GM12878 (cell line): Measurements from ENCODE around the gene RARRES2. TPM values are rescaled to one million over a fixed set of nuclear protein-coding genes. Genes with fewer than 3 reads are reported as not detected.

Source experiments
- ATAC-seq: fragments of 200-7000 bp; cut with Tn5 transposase; 3 replicates; pipeline ENCODE4 v1.9.1; 2020; ENCODE audit warnings: mild to moderate bottlenecking, moderate library complexity
- BruUV-seq: library from RNA; stranded (reverse); fragments of 400-500 nt; replicated peaks from 2 replicates; lab custom pipeline; 2021; lab: Mats Ljungman, UMichigan
- CTCF ChIA-PET: fragments of 300-600 bp; sonication (Branson Sonifier 250); formaldehyde crosslinking; extraction: SDS; loops from one replicate; lab custom pipeline; 2021; ENCODE audit warnings: inconsistent platforms; lab: Yijun Ruan, JAX
- POLR2A ChIA-PET: fragments of 350-600 bp; formaldehyde crosslinking; extraction: SDS; loops from one replicate; lab custom pipeline; 2021; ENCODE audit warnings: inconsistent platforms; lab: Charles Lee
- RAD21 ChIA-PET: fragments of 300-600 bp; sonication (Branson Sonifier 250); formaldehyde crosslinking; loops from one replicate; lab custom pipeline; 2023; ENCODE audit warnings: antibody characterized with exemption; ENCODE audit not compliant: unreplicated experiment; lab: Charles Lee
- SMC1A ChIA-PET: fragments of 300-600 bp; sonication (Branson Sonifier 250); formaldehyde crosslinking; loops from one replicate; lab custom pipeline; 2023; ENCODE audit not compliant: unreplicated experiment, uncharacterized antibody; lab: Charles Lee
- DNase-seq: peaks from one replicate; pipeline ENCODE4 v3.0.0-alpha.2; 2011; ENCODE audit warnings: low read depth, low spot score
- FAIRE-seq: peaks from 3 replicates; lab custom pipeline; 2011; peaks lifted over from hg19 to GRCh38; lab: Jason Lieb, UNC
- H2AFZ ChIP-seq: 2 replicates; pipeline ENCODE4 v1.6.0; 2011; ENCODE audit warnings: low read depth, low read length, control low read depth; ENCODE audit not compliant: control insufficient read depth
- H3K27ac ChIP-seq: 2 replicates; pipeline ENCODE4 v1.5.1; 2011; ENCODE audit warnings: control low read depth; ENCODE audit not compliant: control insufficient read depth, insufficient read depth
- H3K27me3 ChIP-seq, 2 experiments: replicated peaks in 1 of 2; 2 replicates each; pipeline versions ENCODE4 v1.6.0 to v1.6.1; 2011; ENCODE audit warnings: low read length in 1 of 2; ENCODE audit not compliant: control insufficient read depth in 2 of 2, insufficient read depth in 2 of 2
- H3K36me3 ChIP-seq, 2 experiments: 2 replicates each; pipeline ENCODE4 v1.5.1; 2011; ENCODE audit warnings: low read length in 1 of 2; ENCODE audit not compliant: control insufficient read depth in 2 of 2, insufficient read depth in 2 of 2
- H3K4me1 ChIP-seq: 2 replicates; pipeline ENCODE4 v1.6.1; 2011; ENCODE audit warnings: mild to moderate bottlenecking, low read length, moderate library complexity, mixed read lengths; ENCODE audit not compliant: control insufficient read depth, insufficient read depth
- H3K4me2 ChIP-seq: 2 replicates; pipeline ENCODE4 v1.6.0; 2011; ENCODE audit warnings: control low read depth; ENCODE audit not compliant: control insufficient read depth, insufficient read depth
- H3K4me3 ChIP-seq: fragments of 200-600 bp; sonication (generic); 2 replicates; pipeline ENCODE4 v1.5.1; 2016
- H3K79me2 ChIP-seq: 2 replicates; pipeline ENCODE4 v1.6.0; 2011; ENCODE audit warnings: low read length; ENCODE audit not compliant: control insufficient read depth, insufficient read depth
- H3K9ac ChIP-seq: 2 replicates; pipeline ENCODE4 v1.8.0; 2011; ENCODE audit warnings: low read length, control low read depth, mixed read lengths; ENCODE audit not compliant: control insufficient read depth, insufficient read depth
- H3K9me3 ChIP-seq: replicated peaks from 3 replicates; pipeline ENCODE4 v1.5.1; 2011; ENCODE audit warnings: mild to moderate bottlenecking, low read length; ENCODE audit not compliant: control insufficient read depth, insufficient read depth
- H4K20me1 ChIP-seq: 2 replicates; pipeline ENCODE4 v1.6.0; 2011; ENCODE audit not compliant: control insufficient read depth, insufficient read depth
- MLLT1 ChIP-seq: fragments of 450-650 bp; IDR thresholded peaks from 2 replicates; pipeline ENCODE4 v1.6.1; 2016; ENCODE audit warnings: mild to moderate bottlenecking
- NR2C2 ChIP-seq: IDR thresholded peaks from 2 replicates; pipeline ENCODE4 v1.6.1; 2011; ENCODE audit warnings: borderline replicate concordance, low read depth; ENCODE audit not compliant: control insufficient read depth, insufficient read length
- POLR2A ChIP-seq: IDR thresholded peaks from 2 replicates; pipeline ENCODE4 v1.6.1; 2011; ENCODE audit warnings: low read depth, mild to moderate bottlenecking, low read length
- WGBS: methylation state at CpG from one replicate; pipeline ENCODE4 v1.1.6; 2016; ENCODE audit warnings: low lambda C conversion rate; ENCODE audit not compliant: insufficient replicate concordance, insufficient coverage; ENCODE audit errors: missing lambda C conversion rate; 5-methylcytosine and 5-hydroxymethylcytosine counted together
- in situ Hi-C: fragments of 300-500 bp; cut with MboI; formaldehyde crosslinking; loops from 9 replicates; pipeline ENCODE4 v1.14.3; 2018; ENCODE audit warnings: mixed read lengths
- intact Hi-C: fragments of 100-400 bp; cut with micrococcal nuclease; formaldehyde crosslinking; loops from one replicate; pipeline ENCODE4 v1.14.2; 2022; ENCODE audit not compliant: unreplicated experiment
- polyA plus RNA-seq, 11 experiments: library from polyadenylated mRNA; depleted of rRNA in 4 of 11; unstranded in 6 of 11; stranded (reverse) in 5 of 11; fragments of >200 nt; fragmentation: Nextera tagmentation in 4 of 11; fragmentation: Illumina TruSeq in 1 of 11; extraction: Ambion mirVana in 4 of 11; extraction: Trizol in 1 of 11; gene quantifications; 1 replicate in 1 of 11; 2 replicates in 10 of 11; pipeline versions ENCODE4 v1.2.1 to v1.2.3, GENCODE V29; 2011 to 2016; ENCODE audit warnings: inconsistent platforms in 2 of 11, missing spikeins in 2 of 11, low read depth in 1 of 11
- total RNA-seq, 4 experiments: library from RNA; depleted of rRNA in 3 of 4; stranded (reverse); fragments of >200 nt in 3 of 4; fragmentation: Illumina TruSeq in 1 of 4; extraction: Trizol in 1 of 4; gene quantifications; 2 replicates each; pipeline versions ENCODE4 v1.2.1 to v1.2.3, GENCODE V29; 2013 to 2021

Gene RARRES2
- total and polyA plus RNA-seq, 10 of the 15 experiments (the other 5 are each of a cell fraction or from before 2014, with no cell fraction given): 0.13 to 2.2 (median 0.40) TPM; not detected in 3

- no TSS peak for BruUV-seq
- Histone ChIP-seq H3K9me3 (no peaks in the 10 kb centered on the region), H3K36me3 (peaks cover 17 to 20% of the 10 kb centered on the region in 2 experiments), H3K4me2 (peak overlapping the region; percentile 99; the same call in 1 of the 2 replicates), H4K20me1 (no peaks in the 10 kb centered on the region; the same call in 1 of the 2 replicates), H3K79me2 (peaks cover 69% of the 10 kb centered on the region), H3K4me3 (peak overlapping the region; percentile 96; the same call in 1 of the 2 replicates), H2AFZ (no peak overlapping the region), H3K27me3 (no peaks in the 10 kb centered on the region), H3K9ac (no peak overlapping the region), H3K27ac (no peak overlapping the region; the same call in 1 of the 2 replicates), H3K4me1 (peaks cover 36% of the 10 kb centered on the region)
- TF ChIP-seq NR2C2 (no peak), POLR2A (peak; percentile 34; the same call in 1 of the 2 replicates), MLLT1 (0 out of 2 replicates have a peak, but pooled peaks have one; percentile 48)
- FAIRE-seq: no peak
- no peak for DNase-seq
- ChIA-PET SMC1A (interaction anchor here (0.6 to 2.6 kb wide), 6 partner anchors 8 to 68 kb away, joined by 3 to 19 read pairs (median 8); a partner anchor contains a TSS), RAD21 (interaction anchor here (1.3 to 3.2 kb wide), 6 partner anchors 9 to 66 kb away, joined by 3 to 30 read pairs (median 15); a partner anchor contains a TSS), CTCF (interaction anchor here (2.1 to 7.7 kb wide), 3 partner anchors 15 to 47 kb away, joined by 13 to 70 read pairs (median 17); a partner anchor contains a TSS), POLR2A (interaction anchor here (0.9 to 3.7 kb wide), 5 partner anchors 9 to 62 kb away, joined by 3 to 20 read pairs (median 10); a partner anchor contains a TSS)
- WGBS: 97% methylated on average over 43 of the region's 48 CpGs
- in situ Hi-C loops: no loop called here
- ATAC-seq: no peak
- intact Hi-C loops: no loop called here
Observed at GRCh38 chr7:150371131-150371995, 29.9 kb upstream of the RARRES2 start.
